ENCODE data around the gene FBXW11.
"Not testable (repeated sequence)": the region's sequence is repeated elsewhere in the genome, so short reads cannot be mapped to it uniquely, and the experiment has no call there.

The FBXW11 gene

DNA sequence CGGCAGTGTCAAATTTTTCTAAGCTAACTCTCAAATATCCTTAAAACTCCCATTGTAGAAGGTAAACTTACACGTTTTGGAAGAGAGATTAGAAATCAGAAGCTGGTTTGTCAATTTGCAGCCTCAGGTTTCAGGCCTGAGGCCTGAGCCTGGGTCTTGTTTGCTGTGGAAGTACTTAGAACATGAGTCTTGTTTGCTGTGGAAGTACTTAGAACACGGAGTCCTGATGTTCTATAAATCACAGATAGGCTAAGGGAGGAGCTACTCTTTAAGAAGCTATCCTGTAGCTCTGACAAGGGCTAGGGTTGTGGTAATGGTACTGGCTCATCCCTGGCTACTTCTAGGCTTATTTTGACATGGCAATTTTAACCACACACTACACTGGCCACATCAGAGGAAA, 97.8 kb downstream of the FBXW11 start:
- no peak for DNase-seq (ENCODE audit: low spot score)

DNA sequence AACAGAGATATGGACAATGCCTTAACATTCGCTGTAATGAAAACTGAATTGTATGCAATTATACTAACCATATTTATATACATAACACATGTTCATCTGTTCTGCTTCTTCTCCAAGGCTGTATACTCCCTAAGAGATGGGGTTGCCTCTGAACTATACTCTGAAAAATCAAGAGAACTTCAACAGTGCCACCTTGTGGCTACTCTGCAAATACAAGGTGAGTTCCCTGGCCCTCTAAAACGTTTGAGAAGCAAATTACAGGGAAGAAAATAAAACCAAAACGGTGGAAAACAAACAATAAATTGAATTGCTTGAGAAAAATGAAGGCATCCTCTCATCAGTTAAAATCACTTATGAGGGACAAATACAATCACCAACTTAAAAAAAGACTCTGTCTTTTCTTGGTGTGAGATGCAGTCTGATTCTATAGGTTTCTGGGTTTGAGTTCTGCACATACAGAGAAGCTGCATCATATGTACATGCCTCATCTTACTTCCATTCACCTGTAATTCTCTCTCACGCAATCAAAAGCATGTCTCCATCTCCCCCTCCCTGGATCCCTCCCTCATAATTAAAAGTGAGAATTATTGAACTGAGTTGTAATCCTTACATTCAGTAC, 98.6 kb downstream of the FBXW11 start:
- DNase-seq (ENCODE audit: low spot score): peak; percentile 33

DNA sequence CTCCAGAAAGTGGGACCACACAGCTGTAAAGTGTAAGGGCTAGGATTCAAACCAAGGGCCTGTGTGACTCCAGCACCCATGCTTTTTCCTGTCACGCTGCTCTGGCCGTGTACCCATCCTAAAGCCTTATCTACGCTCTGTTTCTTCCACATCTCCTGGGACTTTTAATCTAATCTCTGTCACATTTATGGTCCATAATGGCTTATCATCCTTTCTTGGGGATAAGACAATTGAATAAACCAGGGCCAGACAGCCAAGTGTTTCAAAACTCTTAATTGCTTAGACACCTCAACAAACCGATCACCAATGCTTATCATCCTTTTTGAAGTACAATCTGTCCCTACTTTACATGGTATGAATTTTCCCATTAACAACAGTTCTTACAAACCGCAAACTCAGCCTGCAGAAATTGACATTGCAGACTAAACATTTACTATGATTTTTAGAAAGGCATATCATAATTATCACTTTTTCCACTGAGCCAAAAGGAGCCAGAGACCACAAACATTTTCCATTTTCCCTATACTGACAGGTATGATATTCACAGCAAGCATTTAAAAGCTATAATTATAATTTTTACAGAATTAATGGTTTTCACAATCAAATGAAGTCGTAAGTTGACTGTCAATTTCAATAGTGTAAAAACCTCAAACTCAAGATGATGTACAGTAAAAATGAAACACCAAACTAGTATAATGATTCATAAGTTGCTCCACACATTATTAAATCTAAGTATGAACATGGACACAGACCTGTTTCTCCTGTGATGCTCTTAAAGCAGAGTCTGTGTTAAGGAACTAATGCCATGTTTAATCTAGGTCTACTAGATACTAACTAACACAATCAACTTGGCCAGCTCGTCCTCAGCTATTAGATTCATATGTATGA, 99.5 kb downstream of the FBXW11 start:
- DNase-seq (ENCODE audit: low spot score): no peak

DNA sequence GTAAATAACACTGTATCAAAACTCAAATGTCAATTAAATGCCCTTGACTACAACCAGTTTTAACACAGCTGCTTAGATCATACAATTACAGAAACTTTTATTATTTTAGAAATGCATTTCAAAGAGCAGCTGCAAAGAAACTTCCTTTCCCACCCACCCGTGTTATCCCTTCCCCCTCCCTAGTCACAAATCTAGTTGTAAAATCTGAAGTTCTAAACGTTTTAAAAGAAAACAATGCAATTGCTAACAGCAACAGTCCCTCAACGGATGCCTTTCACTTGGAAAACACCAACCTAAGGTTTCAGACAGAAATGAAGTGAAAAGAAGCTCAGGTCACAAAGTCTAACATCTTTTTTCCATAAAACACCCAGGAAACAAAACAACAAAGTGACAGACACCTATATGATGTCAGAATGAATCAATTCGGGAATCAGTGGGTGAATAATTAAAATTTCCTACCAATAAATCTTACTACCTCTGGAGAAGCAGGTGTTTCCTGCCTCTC, 100.3 kb downstream of the FBXW11 start:
- no peak for DNase-seq (ENCODE audit: low spot score)

DNA sequence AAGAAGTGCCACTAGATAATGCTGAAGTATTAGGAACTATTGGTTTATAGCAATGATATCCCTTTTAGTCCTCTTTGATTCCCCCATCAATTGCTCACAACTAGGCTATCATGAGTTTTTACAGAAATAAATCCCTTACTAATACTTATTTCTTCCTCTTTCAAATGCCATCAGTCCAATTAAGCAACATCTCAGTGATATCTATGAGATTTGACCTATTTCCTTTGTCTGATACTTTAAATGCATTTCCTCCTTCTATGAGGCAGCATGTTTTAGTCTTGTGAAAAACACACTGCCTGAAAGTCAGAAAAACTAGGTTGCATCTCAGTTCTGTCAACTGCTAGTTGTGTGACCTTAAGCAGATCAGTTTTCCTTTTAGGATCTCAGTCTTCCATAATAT, 101.6 kb downstream of the FBXW11 start:
- no peak for DNase-seq (ENCODE audit: low spot score)

DNA sequence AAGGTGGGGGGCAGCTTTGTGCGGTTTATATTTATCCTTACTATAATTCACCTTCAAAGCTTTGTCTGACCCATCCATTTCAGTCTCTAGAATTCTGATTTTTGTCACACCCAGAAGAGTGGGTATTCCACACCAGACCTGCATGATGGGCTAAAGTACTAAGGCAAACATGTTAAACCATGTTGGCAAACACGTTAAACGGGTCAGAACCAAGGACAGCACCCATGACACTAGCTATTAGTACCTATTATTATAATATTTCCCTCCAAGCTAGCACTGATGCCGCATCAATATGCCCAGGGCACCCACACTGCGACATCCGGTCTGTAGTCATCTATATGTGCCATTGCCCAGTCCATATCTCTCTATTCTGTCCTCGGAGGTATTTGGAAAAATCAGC, 104.7 kb downstream of the FBXW11 start:
- no peak for DNase-seq (ENCODE audit: low spot score)

DNA sequence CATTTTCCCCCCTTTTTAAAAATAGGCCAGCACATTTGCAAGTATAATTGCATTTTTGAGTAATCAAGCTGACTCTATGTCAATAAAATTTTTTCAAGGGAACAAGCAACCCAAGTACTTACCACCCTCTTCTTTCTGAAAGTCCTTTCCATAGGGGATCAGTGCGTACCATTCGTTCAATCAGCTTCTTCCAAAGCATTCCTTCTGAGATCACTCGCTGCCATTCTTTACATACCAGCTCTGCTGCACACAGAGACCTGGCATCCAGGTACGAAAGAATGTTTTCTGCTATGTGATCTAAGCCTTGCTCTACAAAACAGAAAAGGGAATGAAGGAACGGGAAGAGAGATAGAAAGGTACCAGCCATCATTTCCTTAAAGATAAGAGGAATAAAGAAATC, 106.6 kb downstream of the FBXW11 start:
- DNase-seq (ENCODE audit: low spot score): no peak

DNA sequence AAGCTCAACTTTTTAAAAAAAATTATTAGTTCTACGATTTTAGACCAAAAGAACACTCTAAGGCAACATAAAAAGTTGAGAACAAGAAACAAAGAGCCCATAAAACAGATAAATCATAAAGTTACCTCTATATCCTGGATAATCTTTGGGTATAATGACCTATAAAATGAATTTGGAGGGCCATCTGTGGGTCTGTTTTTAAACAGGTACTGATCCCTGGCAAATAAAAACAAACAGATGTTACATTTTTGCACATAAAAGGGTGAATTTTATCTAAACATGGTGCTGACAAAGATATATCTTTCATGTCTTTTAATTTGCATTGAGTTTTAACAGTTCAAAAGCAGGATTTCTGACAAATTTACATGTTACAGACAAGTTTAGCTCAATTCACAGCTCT, 107.6 kb downstream of the FBXW11 start:
- no peak for DNase-seq (ENCODE audit: low spot score)

DNA sequence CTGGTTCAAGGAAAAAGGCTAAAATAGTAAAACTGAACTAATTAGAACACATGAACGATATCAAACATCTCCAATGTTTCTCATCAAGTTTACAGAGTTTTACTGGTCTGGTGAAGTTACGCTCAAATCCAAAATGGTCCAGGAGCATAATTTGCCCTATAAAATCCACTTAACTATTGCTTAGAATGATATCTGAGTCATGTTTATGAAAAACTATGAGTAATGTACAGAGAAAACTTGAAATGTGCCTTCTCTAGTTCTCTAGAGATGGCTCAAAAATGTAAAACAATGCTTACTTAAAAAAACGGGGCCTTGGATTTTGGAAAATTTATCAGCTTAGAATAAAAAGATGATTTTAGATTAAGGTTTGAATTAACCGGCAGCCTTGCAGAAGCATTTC, 108.1 kb downstream of the FBXW11 start:
- DNase-seq (ENCODE audit: low spot score): no peak

DNA sequence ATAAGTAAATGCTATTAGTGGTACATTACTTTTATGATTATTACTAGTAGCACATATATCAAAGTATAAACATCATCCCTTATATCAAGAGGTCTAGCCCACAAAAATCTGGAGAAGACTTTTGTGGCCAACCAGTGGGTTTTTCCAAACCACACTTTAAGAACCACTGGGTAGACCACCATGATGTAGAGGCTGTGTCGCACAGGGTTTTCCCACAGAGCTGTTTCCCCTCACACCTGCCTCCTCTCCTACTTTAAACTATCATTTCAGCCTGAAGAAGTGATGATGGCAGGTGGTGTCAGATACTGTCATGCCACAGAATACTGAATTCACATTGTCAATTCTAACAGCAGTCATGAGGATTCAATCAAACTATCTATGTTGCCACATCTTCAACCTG, 109.2 kb downstream of the FBXW11 start:
- no peak for DNase-seq (ENCODE audit: low spot score)

DNA sequence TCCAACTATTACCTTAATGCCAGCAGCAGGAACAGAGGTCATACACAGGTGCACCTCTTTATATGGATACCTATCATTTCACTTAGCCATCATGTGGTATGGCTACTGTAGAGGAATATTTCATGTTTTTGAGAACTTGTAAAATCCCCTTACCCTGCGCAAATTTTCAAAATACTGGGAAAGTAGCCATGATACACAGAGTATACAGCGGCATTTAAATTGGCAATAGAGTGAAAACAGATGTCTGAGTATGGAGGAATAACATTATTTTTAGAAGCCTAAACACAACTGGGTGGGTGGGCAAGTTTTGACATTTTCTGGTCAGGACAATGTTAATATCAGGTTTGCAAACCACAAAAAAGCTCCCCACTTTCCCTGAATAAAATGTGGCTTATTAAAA, 111.4 kb downstream of the FBXW11 start:
- DNase-seq (ENCODE audit: low spot score): no peak

DNA sequence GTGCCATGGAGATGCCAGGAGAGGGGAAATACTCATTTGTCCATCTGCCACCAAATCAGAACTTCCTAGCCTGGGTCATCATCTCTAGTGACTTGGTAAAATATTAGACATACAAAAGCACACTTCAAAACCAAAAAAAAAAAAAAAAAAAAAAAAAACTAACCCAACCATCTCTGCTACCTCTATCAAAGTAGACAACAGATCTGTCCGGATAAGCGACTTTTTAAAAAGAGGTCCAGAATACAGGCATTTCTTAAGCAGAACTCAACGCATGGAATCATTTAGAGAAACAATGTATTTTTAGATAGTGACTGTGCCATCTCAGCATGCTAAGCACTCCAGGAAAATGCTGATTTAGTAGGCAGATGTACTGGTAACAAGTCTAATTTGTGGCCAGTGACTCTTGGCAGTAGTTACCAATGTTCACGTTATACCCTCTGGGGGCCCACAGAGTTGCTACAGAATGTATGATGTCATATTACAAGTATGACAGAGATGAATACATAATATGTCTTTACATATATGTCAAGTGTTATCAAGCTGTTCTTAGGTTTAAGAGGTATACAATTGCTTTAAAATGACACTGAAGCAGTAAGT, 113.0 kb downstream of the FBXW11 start:
- DNase-seq (ENCODE audit: low spot score): no peak

DNA sequence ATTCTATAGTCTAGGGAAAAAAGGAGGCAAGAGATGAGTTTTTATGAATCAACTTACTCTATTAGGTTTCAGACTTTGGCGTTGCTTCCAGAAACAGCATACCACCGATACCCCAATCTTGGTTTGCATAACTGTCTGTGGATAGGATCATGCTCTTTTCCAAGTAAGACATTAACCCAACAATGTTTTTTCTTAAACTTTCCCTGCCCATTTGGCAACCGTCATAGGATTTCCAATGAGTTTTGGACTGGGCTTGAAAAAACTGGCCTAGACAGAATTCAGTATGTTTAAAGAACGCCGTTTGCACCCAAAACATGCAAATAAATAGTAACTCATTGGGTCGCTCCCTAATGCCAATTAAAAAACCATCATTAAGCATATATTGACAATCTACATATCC, 114.8 kb downstream of the FBXW11 start:
- DNase-seq (ENCODE audit: low spot score): no peak

DNA sequence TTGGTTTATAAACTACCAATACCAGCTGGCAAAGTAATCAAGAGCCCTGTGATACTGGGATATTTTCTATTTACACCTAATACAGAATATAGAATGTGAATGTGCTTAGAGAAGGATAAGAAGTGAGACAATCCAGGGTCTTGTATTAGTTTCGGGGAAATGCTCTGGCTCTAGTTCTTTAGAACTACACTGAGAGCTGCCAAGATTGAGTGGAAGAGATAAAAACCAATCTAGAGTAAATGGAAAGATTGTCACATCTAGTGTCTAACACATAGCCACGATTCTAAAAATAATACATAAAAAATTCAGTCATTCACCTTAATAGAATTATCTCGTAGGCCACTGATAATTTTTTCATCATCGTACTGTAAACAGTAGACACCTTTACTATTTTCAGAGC, 115.3 kb downstream of the FBXW11 start:
- no peak for DNase-seq (ENCODE audit: low spot score)

DNA sequence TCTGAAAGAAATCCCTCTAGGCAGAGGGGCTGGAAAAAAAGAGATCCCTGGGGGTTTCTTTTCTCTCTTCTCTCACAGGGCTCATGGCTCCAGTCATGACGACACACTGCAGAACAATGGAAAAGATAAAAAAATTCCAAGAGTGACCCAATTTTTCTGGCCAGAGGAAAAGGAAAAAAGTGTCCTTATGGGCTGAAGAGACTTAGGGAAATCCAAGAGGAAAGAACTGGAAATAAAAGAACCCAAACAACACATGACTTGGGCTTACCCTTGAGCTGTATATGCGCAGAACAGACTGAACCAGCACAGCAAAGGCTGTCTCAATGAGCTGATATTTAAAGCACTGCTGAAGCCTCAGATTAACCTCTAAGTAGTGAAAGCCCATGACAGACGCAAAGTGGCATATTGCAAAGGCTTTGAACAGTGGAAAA, 118.4 kb downstream of the FBXW11 start:
- DNase-seq (ENCODE audit: low spot score): no peak

DNA sequence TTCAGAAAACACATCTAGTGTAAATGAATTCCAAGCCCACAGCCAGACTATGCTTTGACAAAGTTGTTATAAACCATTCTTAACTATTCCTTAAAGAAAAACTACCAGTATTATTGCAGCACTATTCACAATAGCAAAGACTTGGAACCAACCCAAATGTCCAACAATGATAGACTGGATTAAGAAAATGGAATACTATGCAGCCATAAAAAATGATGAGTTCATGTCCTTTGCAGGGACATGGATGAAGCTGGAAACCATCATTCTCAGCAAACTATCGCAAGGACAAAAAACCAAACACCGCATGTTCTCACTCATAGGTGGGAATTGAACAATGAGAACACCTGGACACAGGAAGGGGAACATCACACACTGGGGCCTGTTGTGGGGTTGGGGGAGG, 120.4 kb downstream of the FBXW11 start:
- not testable (repeated sequence) for DNase-seq (ENCODE audit: low spot score)

DNA sequence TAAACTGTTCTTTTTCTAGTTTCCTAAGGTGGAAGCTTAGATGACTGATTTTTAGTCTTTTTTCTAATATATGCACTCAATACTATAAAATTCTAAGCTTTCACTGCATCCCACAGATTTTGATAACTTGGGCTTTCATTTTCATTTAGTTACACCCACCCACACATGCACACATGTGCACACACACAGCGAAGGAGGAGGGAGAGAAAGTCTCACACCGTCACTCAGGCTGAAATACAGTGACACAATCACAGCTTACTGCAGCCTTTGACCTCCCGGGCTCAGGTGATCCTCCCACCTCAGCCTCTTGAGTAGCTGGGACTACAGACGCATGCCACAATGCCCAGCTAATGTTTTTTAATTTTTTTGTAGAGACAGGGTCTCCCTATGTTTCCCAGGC, 124.3 kb downstream of the FBXW11 start:
- DNase-seq (ENCODE audit: low spot score): no peak

DNA sequence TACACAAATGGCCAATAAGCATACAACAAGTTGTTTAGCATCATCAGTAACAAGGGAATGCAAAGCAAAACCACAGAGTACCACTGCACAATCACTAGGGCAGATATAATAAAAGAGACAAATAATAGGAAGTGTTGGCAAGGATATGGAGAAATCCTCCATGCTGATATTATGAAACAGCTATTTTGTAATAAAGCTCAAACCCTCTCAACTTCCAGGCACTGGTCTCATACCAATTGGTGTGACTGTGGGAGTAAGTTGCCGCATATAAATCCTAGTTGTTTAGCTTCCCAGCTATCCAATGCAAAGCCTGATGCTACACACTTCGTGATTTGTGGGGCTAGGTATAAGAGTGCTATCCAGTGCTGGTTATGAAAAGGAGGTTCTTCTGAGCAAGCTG, 132.2 kb downstream of the FBXW11 start:
- DNase-seq (ENCODE audit: low spot score): no peak

DNA sequence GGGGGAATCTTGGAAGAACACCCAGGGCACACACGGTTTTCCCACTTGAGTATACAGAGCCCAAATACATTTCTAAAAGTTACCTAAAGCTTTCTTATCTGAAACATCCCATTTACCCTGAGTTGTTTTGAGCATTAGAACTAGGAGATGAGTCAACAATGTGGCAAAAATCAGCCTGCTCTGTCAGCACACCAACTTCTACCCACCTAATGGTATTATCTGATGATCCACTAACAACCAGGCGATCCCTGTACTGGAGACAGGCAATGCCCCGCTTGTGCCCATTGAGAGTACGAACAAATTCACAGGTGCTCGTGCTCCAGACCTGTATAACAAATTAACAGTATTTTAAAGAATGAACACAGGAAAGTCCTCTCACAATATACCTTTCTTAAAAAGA, 133.8 kb downstream of the FBXW11 start:
- no peak for DNase-seq (ENCODE audit: low spot score)

DNA sequence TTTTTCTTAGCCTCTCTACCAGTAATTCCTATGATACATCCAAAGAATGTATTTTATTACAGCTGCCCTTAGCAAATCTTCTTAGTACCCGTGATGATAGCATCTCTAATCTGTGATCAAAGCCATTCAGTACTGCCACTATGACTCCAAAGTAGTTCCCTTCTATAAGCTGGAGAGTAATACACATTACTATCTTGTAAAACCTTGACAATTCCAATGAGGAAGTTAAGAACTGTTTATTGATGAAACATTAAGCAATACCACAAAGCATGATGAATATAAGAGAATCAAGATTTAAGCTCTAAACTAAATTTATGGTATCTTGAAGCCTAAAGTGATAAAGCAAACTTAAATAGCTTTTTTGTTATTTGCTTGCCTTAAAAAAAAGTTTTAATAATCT, 134.7 kb downstream of the FBXW11 start:
- DNase-seq (ENCODE audit: low spot score): no peak

DNA sequence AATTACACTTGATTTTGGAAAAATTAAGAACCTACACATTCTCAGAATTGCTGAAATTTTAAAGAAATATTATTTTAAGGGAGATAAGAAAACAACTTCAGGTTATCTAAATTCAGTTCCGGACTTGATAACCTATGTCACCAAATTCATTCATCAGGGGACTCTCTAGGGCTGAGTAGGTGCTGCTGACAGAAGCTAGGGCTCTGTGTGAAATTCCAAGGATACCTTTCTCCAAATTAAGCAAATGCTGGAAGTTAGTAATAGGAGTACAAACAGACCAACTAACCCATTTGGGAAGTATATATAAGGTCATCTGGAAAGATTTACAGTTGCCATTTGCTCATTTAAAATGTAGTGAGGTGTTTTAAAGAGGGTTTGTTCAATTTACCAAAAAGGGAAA, 136.5 kb downstream of the FBXW11 start:
- DNase-seq (ENCODE audit: low spot score): no peak

DNA sequence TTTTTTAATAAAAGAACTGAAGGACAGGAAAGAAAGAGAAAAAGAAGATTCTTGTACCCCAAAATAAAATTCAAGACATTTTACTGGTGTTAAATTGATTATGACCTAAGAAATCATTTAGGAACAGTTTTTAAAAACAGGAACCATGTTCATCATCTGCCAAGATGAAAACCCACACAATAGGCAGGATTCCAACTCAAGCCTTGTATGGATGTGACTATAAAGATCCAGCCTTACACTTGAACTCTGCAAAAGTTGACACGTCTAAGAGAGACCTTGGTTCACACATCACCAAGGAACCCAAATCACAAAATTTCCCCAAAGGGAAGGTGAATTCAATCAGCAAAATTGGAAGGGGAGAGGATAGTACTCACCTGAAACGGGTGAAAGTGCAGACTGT, 138.2 kb downstream of the FBXW11 start:
- DNase-seq (ENCODE audit: low spot score): no peak

DNA sequence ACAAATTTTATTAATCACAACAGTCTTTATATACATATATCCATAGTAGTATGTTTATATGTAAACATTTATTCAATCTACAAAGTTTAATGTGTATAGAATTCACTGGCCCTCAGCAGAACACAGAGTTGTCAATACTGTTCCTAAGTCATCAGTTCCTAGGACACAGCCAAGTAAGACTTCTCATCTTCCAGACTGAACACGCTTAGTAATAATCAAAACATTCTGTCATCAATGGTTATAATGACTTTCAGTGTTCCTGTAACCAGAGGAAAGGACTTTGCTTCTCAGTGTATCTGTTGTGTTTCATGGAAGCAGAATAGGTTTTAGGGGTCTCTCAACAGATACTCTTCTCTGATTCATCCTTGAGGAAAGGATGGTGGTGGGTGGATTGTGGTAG, 138.7 kb downstream of the FBXW11 start:
- no peak for DNase-seq (ENCODE audit: low spot score)

All from iPS-NIHi11 (cell line).